Activated CD4-positive, alpha-beta memory T cell treated with anti-CD3 and anti-CD28 coated beads for 36 hours (primary cell): ENCODE data around the gene OR51D1. TPM values are rescaled to one million over a fixed set of nuclear protein-coding genes. Genes with fewer than 3 reads are reported as not detected.

Source experiments
- CTCF ChIA-PET: fragments of 350-600 bp; sonication (Branson Sonifier 250); formaldehyde crosslinking; loops from one replicate; lab custom pipeline; 2021; ENCODE audit warnings: antibody characterized with exemption, inconsistent platforms; lab: Charles Lee
- POLR2A ChIA-PET: fragments of 350-600 bp; sonication (Branson Sonifier 250); formaldehyde crosslinking; loops from one replicate; lab custom pipeline; 2021; ENCODE audit warnings: antibody characterized with exemption; lab: Charles Lee
- DNase-seq: peaks from one replicate; pipeline ENCODE4 v3.0.0-alpha.2; 2020
- H3K27ac Mint-ChIP-seq: one replicate; pipeline ENCODE4 v1.8.0; 2021; ENCODE audit warnings: mixed read lengths
- H3K27me3 Mint-ChIP-seq: one replicate; pipeline ENCODE4 v1.8.0; 2021; ENCODE audit warnings: mixed read lengths
- H3K36me3 Mint-ChIP-seq: one replicate; pipeline ENCODE4 v1.8.0; 2021; ENCODE audit warnings: mixed read lengths
- H3K4me1 Mint-ChIP-seq: one replicate; pipeline ENCODE4 v1.8.0; 2021; ENCODE audit warnings: low read depth, mixed read lengths
- H3K4me3 Mint-ChIP-seq: one replicate; pipeline ENCODE4 v1.8.0; 2021; ENCODE audit warnings: mild to moderate bottlenecking, mixed read lengths
- H3K9me3 Mint-ChIP-seq: one replicate; pipeline ENCODE4 v1.8.0; 2021; ENCODE audit warnings: mixed read lengths
- intact Hi-C: fragments of 100-400 bp; cut with micrococcal nuclease; formaldehyde crosslinking; loops from one replicate; pipeline ENCODE4 v1.15.1; 2023
- total RNA-seq, 2 experiments: library from RNA; stranded (reverse); gene quantifications; one replicate each; pipeline ENCODE4 v1.2.3, GENCODE V29; 2021

The OR51D1 gene
- total RNA-seq, 2 experiments from 2014 or later = not detected

GRCh38 chr11:4619514-4619913, 17.8 kb upstream of the OR51D1 start:
- ChIA-PET CTCF (no interaction called here), POLR2A (no interaction called here)
- peaks cover 11% of the 10 kb centered on the region for H3K27me3 Mint-ChIP-seq
- H3K36me3 Mint-ChIP-seq = no peaks in the 10 kb centered on the region
- H3K27ac Mint-ChIP-seq = no peak overlapping the region
- no peak overlapping the region for H3K4me3 Mint-ChIP-seq
- intact Hi-C loops = no loop called here
- no peaks in the 10 kb centered on the region for H3K4me1 Mint-ChIP-seq
- no peaks in the 10 kb centered on the region for H3K9me3 Mint-ChIP-seq
- no peak for DNase-seq

GRCh38 chr11:4626207-4627099, 10.8 kb upstream of the OR51D1 start:
- intact Hi-C loops = no loop called here
- H3K9me3 Mint-ChIP-seq = peaks cover 16% of the 10 kb centered on the region
- H3K4me3 Mint-ChIP-seq = no peak overlapping the region
- POLR2A ChIA-PET = no interaction called here
- H3K27me3 Mint-ChIP-seq = peaks cover 28% of the 10 kb centered on the region
- H3K36me3 Mint-ChIP-seq = peaks cover 4% of the 10 kb centered on the region
- H3K4me1 Mint-ChIP-seq = no peaks in the 10 kb centered on the region
- CTCF ChIA-PET = interaction anchor here (3.9 kb wide), 1 partner anchor 11 kb away, joined by 38 read pairs; the partner anchor contains the start of gene OR51D1
- peak; percentile 58 for DNase-seq
- no peak overlapping the region for H3K27ac Mint-ChIP-seq

GRCh38 chr11:4636136-4636535, 1.1 kb upstream of the OR51D1 start:
- DNase-seq = no peak
- Mint-ChIP-seq H3K4me1 (no peaks in the 10 kb centered on the region), H3K27ac (no peak overlapping the region), H3K4me3 (no peak overlapping the region), H3K27me3 (peaks cover 4% of the 10 kb centered on the region), H3K36me3 (no peaks in the 10 kb centered on the region), H3K9me3 (no peaks in the 10 kb centered on the region)
- ChIA-PET CTCF (interaction anchor here (0.5 to 4.1 kb wide), 22 partner anchors 9 to 1255 kb away, joined by 3 to 38 read pairs (median 4); no protein-coding TSS in a partner anchor), POLR2A (no interaction called here)
- intact Hi-C loops = loop anchor here (2.0 to 10.0 kb wide), 3 partner anchors 189 to 746 kb away; partner anchors contain the start of genes OR51F2 and OR51M1

GRCh38 chr11:4637662-4638047, 378 bp downstream of the OR51D1 start:
- CTCF ChIA-PET = interaction anchor here (0.8 to 4.1 kb wide), 25 partner anchors 8 to 1170 kb away, joined by 3 to 38 read pairs (median 5); partner anchors contain the start of genes OR51E2 and TRIM68
- intact Hi-C loops = loop anchor here (1.0 to 10.0 kb wide), 4 partner anchors 187 to 745 kb away; partner anchors contain the start of genes OR51F2 and OR51M1
- Mint-ChIP-seq H3K27me3 (peaks cover 2% of the 10 kb centered on the region), H3K27ac (no peak overlapping the region), H3K4me3 (no peak overlapping the region), H3K36me3 (no peaks in the 10 kb centered on the region), H3K9me3 (no peaks in the 10 kb centered on the region), H3K4me1 (no peaks in the 10 kb centered on the region)
- POLR2A ChIA-PET = no interaction called here
- no peak for DNase-seq

- ChIA-PET POLR2A (no interaction called here), CTCF (no interaction called here)
- Mint-ChIP-seq H3K27me3 (peaks cover 3% of the 10 kb centered on the region), H3K27ac (no peak overlapping the region), H3K4me3 (no peak overlapping the region), H3K9me3 (no peaks in the 10 kb centered on the region), H3K4me1 (no peaks in the 10 kb centered on the region), H3K36me3 (no peaks in the 10 kb centered on the region)
- intact Hi-C loops = loop anchor here (5.0 to 10.0 kb wide), 2 partner anchors 185 to 742 kb away; partner anchors contain the start of genes OR51F2 and OR51M1
- no peak for DNase-seq
These were observed 2.7 kb downstream of the OR51D1 start for GRCh38 chr11:4639931-4640330.

- Mint-ChIP-seq H3K27ac (no peak overlapping the region), H3K4me1 (no peaks in the 10 kb centered on the region), H3K27me3 (peaks cover 3% of the 10 kb centered on the region), H3K36me3 (no peaks in the 10 kb centered on the region), H3K9me3 (no peaks in the 10 kb centered on the region), H3K4me3 (no peak overlapping the region)
- intact Hi-C loops = no loop called here
- no peak for DNase-seq
- ChIA-PET POLR2A (no interaction called here), CTCF (no interaction called here)
These were observed 4.2 kb downstream of the OR51D1 start for GRCh38 chr11:4641501-4641900.

GRCh38 chr11:4642043-4642442, 4.8 kb downstream of the OR51D1 start:
- no peak overlapping the region for H3K4me3 Mint-ChIP-seq
- H3K4me1 Mint-ChIP-seq = no peaks in the 10 kb centered on the region
- ChIA-PET POLR2A (no interaction called here), CTCF (no interaction called here)
- peaks cover 3% of the 10 kb centered on the region for H3K27me3 Mint-ChIP-seq
- no peak overlapping the region for H3K27ac Mint-ChIP-seq
- H3K36me3 Mint-ChIP-seq = no peaks in the 10 kb centered on the region
- intact Hi-C loops = no loop called here
- no peak for DNase-seq
- H3K9me3 Mint-ChIP-seq = no peaks in the 10 kb centered on the region

GRCh38 chr11:4643076-4643475, 5.8 kb downstream of the OR51D1 start:
- no peak overlapping the region for H3K4me3 Mint-ChIP-seq
- H3K36me3 Mint-ChIP-seq = no peaks in the 10 kb centered on the region
- H3K4me1 Mint-ChIP-seq = no peaks in the 10 kb centered on the region
- no peak overlapping the region for H3K27ac Mint-ChIP-seq
- CTCF ChIA-PET = no interaction called here
- DNase-seq = no peak
- intact Hi-C loops = no loop called here
- no peaks in the 10 kb centered on the region for H3K9me3 Mint-ChIP-seq
- H3K27me3 Mint-ChIP-seq = peaks cover 3% of the 10 kb centered on the region
- POLR2A ChIA-PET = no interaction called here

GRCh38 chr11:4643682-4644081, 6.4 kb downstream of the OR51D1 start, which contains the start of gene OR51E1:
TSS of gene OR51E1 (plus strand) at chr11:4643982. CDS start at chr11:4652527, 8,545 bp downstream.
- Mint-ChIP-seq H3K27me3 (peaks cover 3% of the 10 kb centered on the region), H3K36me3 (no peaks in the 10 kb centered on the region), H3K4me3 (no peak within 1 kb of the TSS), H3K9me3 (no peaks in the 10 kb centered on the region), H3K27ac (no peak within 1 kb of the TSS), H3K4me1 (no peaks in the 10 kb centered on the region)
- intact Hi-C loops = no loop called here
- ChIA-PET CTCF (no interaction called here), POLR2A (no interaction called here)
- DNase-seq = no peak

- H3K4me1 Mint-ChIP-seq = no peaks in the 10 kb centered on the region
- peaks cover 3% of the 10 kb centered on the region for H3K27me3 Mint-ChIP-seq
- ChIA-PET CTCF (no interaction called here), POLR2A (no interaction called here)
- H3K27ac Mint-ChIP-seq = no peak overlapping the region
- no peak for DNase-seq
- H3K9me3 Mint-ChIP-seq = no peaks in the 10 kb centered on the region
- H3K4me3 Mint-ChIP-seq = no peak overlapping the region
- intact Hi-C loops = no loop called here
- no peaks in the 10 kb centered on the region for H3K36me3 Mint-ChIP-seq
These were observed 7.0 kb downstream of the OR51D1 start for GRCh38 chr11:4644233-4644632.

- Mint-ChIP-seq H3K4me3 (no peak overlapping the region), H3K36me3 (no peaks in the 10 kb centered on the region), H3K4me1 (no peaks in the 10 kb centered on the region), H3K27me3 (peaks cover 3% of the 10 kb centered on the region), H3K27ac (no peak overlapping the region), H3K9me3 (no peaks in the 10 kb centered on the region)
- intact Hi-C loops = no loop called here
- ChIA-PET POLR2A (no interaction called here), CTCF (interaction anchor here (1.6 kb wide), 1 partner anchor 9 kb away, joined by 6 read pairs; the partner anchor contains the start of gene OR51D1)
- no peak for DNase-seq
These were observed 8.7 kb downstream of the OR51D1 start for GRCh38 chr11:4645974-4646373.

GRCh38 chr11:4647766-4648165, 10.5 kb downstream of the OR51D1 start:
- Mint-ChIP-seq H3K4me3 (no peak overlapping the region), H3K27ac (no peak overlapping the region), H3K4me1 (no peaks in the 10 kb centered on the region), H3K27me3 (peaks cover 5% of the 10 kb centered on the region), H3K36me3 (no peaks in the 10 kb centered on the region), H3K9me3 (no peaks in the 10 kb centered on the region)
- intact Hi-C loops = no loop called here
- no peak for DNase-seq
- POLR2A ChIA-PET = no interaction called here
- CTCF ChIA-PET = interaction anchor here (3.5 kb wide), 1 partner anchor 11 kb away, joined by 16 read pairs; the partner anchor contains the start of gene OR51D1
